ENCODE data around the gene LTBP1.

The LTBP1 gene

DNA sequence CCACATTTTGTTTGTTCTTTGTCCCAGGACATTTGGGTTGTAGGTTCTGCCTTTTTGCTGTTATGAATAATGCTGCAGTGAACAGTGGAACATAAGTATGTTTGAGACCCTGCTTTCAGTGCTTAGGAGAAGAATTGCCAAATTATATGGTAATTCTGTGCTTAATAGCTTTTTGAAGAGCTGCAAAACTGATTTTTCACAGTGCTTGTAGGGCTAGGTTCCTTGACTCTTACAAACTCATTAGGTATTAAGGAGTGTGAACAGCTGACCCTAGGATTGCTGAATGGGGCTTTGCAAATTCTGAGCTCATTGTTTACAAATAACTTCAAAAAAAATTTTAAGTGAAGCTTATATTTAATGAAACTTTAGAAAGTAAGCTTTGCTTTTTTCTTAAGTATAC is 154.2 kb downstream of the LTBP1 start:
- FAIRE-seq (no peak), DNase-seq (ENCODE audit: extremely low spot score, insufficient read length, low read depth) (no peak)

DNA sequence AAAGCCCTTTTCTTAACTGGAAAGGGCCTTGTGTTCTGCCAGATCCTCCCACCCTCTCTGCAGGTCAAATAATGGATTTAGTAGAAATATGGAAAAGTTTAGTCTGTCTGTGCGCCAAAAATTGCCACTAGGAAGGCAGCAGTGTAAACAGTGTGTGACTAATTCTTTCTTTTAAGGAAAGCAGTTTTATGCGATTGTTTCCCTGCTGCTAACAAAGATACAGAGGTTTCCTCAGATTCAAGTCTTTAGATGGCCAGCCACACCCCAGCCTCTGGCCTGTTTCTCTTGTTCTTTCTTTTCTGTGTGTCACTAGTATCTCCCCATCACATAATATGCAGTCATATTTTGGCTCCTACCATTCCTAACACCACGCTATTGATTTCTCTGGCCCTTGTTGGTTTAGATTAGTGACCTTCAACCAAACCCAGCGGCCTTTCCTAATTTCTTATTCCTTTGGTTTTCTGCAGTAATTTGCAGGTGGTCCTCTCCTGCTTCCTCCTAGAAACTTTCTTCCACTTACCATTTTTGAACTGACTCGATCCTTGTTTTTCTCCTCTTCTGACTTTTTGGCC is 157.4 kb downstream of the LTBP1 start:
- DNase-seq (ENCODE audit: extremely low spot score, insufficient read length, low read depth) (no peak), FAIRE-seq (no peak)

DNA sequence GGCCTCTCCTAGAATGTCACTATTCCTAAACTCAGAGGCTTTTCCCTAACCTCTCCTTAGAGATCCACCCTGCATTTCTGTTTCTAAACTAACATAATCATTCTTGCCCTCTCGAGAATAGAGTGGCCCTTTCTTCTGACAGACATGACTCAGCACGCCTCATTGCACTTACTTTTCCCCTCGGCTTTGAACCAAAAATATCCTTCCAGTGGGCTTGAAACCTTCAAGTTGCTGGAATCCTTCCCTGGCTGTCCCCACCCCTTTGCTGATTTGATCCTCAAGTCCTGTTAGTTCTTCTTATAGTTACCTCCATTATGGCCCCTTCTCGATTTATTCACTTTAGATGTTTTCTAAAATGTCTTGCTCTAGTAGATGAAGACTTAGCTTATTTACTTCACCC is 158.0 kb downstream of the LTBP1 start:
- no peak for FAIRE-seq
- no peak for DNase-seq (ENCODE audit: extremely low spot score, insufficient read length, low read depth)

DNA sequence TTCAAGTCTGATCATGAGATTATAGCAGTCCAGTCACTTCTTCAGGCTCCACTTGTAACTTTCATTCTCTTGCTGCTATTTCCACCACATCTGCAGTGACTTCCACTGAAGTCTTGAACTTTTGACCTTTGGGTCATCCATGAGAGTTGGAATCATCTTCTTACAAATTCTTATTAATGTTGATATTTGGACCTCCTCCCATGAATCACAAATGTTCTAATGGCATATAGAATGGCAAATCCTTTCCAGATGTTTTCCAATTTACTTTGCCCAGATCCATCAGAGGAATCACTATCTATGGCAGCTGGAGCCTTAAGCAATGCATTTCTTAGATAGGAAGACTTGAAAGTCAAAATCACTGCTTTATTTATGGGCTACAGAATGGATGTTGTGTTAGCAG is 159.4 kb downstream of the LTBP1 start:
- FAIRE-seq (no peak), DNase-seq (ENCODE audit: extremely low spot score, insufficient read length, low read depth) (no peak)

DNA sequence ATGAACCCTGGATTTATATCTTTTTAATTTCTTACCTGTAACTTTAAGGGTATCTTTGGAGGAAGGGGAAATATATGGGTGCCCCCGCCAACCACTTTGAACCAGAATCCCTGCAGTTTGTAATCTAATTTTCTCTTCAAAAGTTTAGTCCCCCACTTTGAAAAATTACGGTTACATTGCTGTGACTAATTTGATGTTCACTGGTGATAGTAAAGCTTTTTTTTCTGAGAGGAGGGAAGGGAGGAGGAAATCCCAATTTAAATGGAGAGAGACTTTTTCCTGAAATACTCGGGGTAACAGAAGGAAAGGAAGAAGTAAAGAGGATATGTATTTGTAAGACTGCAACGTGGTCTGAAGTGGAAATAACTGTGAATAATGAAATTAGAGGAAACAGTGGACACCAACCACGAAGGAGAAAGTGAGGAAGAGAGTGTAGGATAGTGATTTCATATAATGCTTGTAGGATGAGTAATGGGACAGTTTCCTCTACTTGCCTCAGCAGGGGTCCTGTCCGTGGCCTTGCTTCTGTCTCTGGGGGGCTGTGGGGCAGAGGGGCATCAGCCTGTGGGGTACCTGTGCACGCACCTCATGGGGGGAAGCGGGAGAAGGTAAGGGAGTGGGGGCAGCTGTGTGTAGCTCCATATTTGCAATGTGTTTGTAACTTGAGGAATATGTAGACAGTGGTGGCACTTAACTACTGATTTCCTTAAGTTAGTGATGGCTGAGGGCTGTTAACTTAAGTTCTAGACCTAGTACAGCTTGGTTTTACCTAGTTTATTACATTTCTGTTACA is 161.1 kb downstream of the LTBP1 start:
- DNase-seq (ENCODE audit: extremely low spot score, insufficient read length, low read depth), result no peak
- FAIRE-seq, result no peak

DNA sequence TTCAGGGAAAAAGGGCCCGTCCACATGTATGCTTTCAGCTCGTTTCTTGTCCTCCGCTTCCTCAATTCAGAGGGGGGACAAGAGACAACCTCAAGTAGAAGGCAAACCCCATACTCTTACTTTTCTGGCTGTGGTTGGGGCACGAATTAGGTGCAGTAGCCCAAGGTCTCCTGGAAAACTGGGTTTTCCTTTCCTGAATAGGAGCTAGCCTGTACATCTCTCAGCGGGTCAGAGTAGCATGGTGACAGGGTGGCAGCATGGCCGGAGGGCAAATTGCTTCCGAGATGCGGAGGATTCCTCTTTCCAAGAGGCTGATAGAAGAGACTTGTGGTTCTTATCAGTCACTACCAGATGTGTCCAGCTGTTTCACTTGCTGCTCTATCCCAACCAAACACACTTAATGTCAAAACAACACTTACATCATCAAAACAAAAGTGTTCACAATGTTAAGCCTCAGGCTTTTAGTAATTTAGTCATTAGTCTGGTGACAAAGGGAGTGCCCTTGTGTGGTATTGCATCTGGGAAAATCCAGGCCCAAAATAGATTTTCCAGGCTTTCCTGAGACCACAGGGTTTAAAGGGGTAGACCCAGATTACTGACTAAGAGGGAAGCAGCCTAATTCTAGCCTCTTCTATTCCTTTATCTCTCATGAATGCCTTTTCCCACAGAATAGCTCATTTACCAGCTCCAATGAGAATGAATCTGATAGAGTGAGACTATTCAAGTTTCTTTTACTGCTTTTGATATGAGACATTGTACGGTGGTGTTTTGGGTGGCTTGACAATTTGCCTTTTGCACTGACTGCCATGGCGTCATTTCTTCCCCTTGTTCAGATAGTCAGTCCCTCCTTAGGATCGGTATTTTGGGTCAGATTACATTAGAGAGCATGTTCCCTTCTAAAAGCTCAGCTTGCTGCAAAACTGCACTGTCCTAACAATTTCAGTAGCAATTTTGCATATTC is 162.0 kb downstream of the LTBP1 start:
- DNase-seq (ENCODE audit: extremely low spot score, insufficient read length, low read depth), result no peak

DNA sequence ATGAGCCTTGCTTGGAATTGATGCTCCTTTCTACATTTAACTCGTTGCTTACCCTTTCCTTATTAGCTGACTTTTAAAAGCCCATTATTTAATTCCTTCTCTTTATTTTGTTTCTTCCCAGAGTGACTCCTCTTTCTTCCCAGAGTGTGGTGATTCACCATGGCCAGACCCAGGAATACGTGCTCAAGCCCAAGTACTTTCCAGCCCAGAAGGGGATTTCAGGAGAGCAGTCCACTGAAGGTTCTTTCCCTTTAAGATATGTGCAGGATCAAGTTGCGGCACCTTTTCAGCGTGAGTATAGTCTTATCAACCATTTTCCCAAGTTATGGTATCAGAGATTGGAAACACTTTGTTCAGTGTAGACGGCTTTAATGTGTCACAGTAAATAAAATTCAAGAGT is 163.7 kb downstream of the LTBP1 start:
- DNase-seq (ENCODE audit: extremely low spot score, insufficient read length, low read depth) (no peak), FAIRE-seq (no peak)

More for the DNA sequence above, 162.0 kb downstream of the LTBP1 start:
- FAIRE-seq, result no peak

DNA sequence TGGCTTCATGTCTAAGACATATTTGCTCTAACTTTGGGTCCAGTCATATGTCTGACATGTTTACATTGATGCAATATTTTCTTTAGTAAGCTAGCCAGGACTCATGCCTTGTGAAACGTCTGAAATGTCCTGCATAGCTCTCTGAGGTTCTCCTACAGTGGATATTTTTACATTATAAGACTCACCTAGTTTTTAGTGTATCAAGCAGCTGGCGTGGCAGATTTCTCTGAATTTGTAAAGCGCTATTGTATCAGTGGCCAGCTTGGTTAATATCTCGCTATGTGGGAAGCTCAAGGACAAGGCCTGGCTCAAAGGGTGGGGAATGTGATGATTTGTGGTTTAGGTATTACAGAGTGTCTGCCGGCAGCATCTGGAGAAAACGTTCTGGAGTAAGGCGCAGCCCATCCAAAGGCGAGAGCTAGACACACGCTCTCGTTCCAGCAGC is 164.3 kb downstream of the LTBP1 start:
- FAIRE-seq (no peak), DNase-seq (ENCODE audit: extremely low spot score, insufficient read length, low read depth) (no peak)

DNA sequence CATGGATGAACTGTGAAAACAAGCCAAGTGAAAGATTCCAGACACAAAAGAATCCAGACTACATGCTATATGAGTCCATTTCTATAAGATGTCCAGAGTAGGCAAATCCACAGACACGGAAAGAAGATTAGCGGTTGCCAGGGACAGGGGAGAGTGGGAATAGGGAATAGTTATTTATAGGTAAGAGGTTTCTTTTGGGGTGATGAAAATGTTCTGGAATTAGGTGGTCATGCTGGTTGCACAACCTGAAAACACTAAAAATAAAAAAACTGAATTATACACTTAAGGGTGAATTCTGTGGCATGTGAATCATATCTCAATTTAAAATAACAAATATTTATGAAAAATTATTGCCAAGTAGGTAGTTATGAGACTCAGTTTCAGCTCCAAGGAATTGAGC is 168.4 kb downstream of the LTBP1 start:
- FAIRE-seq (no peak), DNase-seq (ENCODE audit: extremely low spot score, insufficient read length, low read depth) (no peak)

DNA sequence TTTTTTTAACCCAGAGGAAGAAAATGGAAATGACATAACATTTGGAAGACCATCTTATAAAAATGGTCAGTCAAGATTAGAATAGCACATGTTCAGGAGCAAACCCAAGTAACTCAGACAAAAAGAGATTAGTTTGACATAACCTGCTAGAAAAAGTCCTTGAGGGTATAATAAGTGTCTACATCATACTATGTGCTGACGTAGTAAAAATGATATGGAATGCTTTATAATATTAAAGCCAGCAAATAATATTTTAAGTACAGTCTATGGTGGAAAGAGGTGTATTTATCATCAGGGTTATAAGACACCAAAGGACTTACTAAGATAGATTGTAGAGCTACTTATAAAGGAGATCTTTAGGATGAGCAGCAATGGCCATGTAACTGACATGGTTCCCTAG is 169.0 kb downstream of the LTBP1 start:
- FAIRE-seq (no peak), DNase-seq (ENCODE audit: extremely low spot score, insufficient read length, low read depth) (no peak)

DNA sequence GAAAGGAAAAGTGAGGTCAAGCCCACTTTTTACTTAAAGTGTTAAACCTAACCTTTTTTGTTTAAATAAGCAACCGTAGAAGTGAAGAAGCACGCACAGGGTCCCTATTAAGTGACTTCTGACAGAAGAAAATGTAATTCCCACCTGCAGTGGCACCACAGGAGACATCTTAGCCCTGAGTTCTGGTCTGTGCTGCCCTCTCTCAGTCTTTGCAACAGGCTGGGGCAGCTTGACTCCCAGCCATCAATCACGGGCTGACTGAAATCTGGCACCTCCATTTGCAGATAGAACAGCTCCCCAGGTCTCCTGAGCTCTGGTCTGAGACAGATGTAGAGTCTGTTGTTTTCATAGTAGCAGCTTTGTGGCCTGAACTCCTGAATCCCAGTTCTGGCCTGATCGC is 170.0 kb downstream of the LTBP1 start:
- FAIRE-seq (no peak), DNase-seq (ENCODE audit: extremely low spot score, insufficient read length, low read depth) (no peak)

DNA sequence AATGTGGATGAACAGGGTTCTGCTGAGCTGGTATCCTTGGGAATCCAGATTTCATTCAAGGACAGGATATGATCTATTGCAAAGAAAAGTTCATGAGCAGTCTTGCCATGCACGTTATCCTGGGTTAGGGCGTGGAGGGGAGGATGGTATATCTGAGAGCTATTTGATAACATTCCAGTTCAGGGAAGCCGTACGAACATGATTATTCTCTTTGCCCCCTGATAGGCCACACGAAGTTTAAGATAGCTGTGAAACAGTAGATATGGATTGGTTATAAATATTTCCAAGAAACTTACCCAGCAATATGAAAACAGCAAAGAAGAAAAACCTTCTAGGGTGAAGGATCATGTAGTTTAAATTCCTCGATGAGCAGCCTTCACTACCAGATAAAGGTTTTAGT is 171.9 kb downstream of the LTBP1 start:
- FAIRE-seq (no peak), DNase-seq (ENCODE audit: extremely low spot score, insufficient read length, low read depth) (no peak)

DNA sequence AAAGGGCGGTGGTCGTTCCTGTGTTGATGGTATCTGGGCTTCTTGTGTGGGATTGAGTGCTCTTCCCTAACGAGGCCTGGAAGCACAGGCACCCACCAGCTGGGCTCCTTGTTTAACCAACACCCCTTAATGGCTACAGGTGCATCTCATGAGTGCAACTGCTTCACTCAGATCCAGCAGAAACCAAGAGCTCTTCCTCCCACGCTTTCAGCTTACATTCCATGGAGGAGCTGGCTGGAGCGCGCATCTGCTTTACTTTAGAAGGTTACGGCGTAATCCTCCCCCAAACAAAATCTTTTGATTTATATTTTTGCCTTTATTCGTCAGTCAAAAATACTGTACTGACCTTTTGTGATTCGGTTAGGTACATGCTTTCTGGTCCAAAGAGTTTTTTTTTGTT is 174.7 kb downstream of the LTBP1 start:
- DNase-seq (ENCODE audit: extremely low spot score, insufficient read length, low read depth) (no peak), FAIRE-seq (no peak)

DNA sequence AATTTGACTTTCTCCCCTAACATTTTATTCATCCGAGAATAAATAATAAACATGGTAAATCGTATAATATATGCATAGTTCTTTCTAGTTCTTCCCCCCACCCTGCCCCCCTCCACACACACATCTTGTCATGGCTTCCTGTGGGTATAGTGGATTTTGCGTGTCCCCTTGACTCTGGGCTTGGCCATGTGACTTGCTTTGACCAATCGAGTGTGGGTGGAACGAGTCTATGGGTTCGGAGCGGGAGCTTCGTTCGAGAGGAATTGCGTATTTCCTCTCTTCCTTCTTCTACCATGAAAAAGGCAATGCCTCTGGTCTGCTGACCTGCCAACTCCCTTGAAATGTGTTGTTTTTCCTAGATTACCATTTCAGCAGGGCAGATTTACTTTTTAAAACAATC is 175.2 kb downstream of the LTBP1 start:
- DNase-seq (ENCODE audit: extremely low spot score, insufficient read length, low read depth), result no peak
- no peak for FAIRE-seq

DNA sequence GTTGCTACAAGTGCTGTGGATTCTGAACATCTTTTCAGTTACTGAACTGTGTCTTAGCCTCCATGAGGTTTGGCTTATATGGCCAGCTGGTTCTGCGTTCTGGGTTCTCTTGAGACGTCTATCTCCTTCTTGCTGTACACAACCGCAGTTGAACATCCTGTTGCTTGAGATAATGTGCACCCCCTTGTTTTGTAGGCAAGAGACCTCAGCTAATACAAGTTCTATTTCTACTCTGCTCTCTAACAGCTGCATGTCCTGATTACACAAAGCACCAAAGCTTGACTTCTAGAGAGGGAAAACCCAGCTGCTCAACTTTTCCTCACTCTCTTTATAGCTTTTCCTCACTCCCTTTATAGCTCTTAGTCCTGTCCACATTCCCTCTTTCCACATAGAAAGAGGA is 176.0 kb downstream of the LTBP1 start:
- FAIRE-seq, result no peak

DNA sequence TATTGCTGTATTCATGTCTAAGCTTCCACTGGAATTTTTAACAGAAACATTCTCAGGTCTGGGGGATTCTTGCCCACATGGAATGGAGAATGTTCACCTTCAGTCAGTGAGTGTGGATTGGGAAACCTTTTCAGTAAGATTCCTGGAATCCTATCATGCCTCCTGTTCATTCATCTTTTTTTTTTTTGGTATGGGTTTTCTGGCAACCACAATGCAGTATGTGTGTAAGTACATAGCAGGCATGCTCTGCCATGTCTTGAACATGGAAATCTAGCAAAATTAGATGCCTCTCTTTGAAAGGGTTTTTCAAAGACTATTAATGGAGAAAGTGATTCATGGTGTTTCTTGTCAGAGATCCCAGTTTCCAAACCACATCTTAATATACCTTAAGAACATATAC is 176.5 kb downstream of the LTBP1 start:
- DNase-seq (ENCODE audit: extremely low spot score, insufficient read length, low read depth) (no peak), FAIRE-seq (no peak)

More for the DNA sequence above, 176.0 kb downstream of the LTBP1 start:
- no peak for DNase-seq (ENCODE audit: extremely low spot score, insufficient read length, low read depth)

DNA sequence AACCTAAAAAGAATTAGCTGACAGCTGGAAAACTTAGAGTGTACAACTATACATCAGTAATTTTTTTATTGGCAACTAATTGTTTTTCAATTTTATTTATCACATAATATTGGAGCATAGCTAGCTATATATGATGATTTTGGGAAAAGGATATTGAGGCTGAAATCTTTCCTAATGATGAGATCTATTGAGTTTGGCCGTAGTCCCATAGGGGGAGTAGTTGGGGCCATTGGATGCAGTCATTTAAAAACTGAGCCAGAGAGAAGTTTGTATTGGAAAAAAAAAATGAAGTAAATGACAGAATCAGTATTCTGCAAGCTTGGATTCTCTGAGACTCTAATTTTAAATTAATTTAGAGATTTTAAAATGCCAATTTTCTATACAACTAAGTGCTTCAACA is 179.8 kb downstream of the LTBP1 start:
- FAIRE-seq (no peak), DNase-seq (ENCODE audit: extremely low spot score, insufficient read length, low read depth) (no peak)

DNA sequence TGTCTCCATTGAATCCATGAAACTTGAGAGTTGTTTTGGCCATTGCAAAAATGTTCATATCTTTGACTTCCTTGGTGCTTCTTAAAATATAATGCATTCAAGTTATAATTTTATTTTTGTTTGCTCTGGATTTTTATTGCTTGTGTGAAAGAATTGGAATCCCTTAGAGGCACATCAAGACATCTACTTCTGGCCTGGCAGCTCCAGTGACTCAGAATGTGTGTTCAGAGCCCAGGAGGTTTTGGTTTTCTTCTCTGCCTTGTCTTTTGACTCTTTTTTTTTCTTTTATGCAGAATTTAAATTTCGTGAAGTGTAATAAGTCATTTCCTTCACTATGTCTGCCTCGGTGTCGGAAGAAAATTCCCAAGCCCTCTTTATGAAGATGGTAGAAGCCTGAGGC is 180.2 kb downstream of the LTBP1 start:
- no peak for FAIRE-seq

DNA sequence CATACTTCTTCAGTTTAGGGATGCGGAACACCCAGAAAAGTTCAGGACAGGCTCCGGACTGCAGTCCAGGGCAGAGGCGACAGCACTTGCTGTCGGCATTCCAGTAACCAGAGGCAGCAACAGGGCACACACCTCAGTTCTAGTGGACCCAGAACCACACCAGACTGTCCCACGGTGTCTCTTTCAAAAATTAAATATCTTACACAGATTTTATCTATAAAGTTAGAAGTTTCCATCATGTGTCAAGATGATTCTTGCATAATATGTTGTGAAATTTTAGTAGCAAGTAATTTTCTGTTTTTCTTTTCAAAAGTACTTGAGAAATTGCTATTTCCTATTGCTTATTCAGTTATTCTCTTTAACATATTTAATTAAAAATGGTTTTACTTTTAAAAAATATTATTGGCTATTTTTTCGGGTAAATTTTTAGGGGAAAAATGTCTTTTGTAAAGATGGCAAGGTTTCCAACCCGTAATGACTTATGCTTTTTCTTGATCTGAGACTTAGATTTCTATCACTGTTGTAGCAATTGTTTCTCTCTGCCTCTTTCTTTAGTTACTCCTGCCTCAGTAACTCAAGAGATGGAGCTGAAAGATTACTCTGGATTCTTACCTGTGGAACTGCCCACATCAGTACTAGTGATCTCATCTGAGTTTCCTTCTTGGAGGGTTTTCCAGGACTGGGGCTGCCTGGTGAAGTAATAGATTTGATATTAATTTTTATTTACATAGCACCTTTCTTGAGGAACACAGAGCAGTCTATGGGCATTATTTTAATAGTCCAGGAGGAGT is 182.7 kb downstream of the LTBP1 start:
- DNase-seq (ENCODE audit: extremely low spot score, insufficient read length, low read depth) (no peak), FAIRE-seq (no peak)

More for the DNA sequence above, 180.2 kb downstream of the LTBP1 start:
- no peak for DNase-seq (ENCODE audit: extremely low spot score, insufficient read length, low read depth)

DNA sequence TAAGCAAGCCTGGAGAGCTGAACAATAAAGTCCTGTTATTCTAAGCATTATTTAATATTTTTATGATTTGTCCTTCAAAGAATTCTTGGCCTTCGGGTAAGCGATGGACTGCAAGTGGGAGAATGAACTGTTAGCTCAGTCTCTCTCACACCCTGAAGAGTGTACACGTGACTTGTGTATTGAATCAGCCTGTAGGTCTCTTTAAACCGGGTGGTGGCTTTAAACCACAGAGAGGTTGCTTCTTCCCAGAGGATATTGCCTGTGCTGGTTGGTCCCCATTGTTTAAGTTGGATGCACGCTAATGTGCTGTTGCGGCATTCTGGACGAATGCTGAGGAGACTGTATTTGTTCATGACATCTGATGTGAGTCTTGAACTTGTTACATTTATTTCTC is 183.3 kb downstream of the LTBP1 start:
- FAIRE-seq (no peak), DNase-seq (ENCODE audit: extremely low spot score, insufficient read length, low read depth) (no peak)

Measured in GM18507 (cell line).